HG02973 (cell line): ENCODE results near the gene KYAT1.
A peak's percentile ranks its signal among the peaks of the same experiment; 100 is the strongest.

Experiments
- ATAC-seq: cut with Tn5 transposase; IDR thresholded peaks from one replicate; pipeline ENCODE4 v1.9.1; 2021; ENCODE audit warnings: moderate library complexity; ENCODE audit not compliant: unreplicated experiment

The KYAT1 gene

GRCh38 chr9:128909859-128910258 lies 28.1 kb upstream of the KYAT1 start:
- ATAC-seq, result no peak

GRCh38 chr9:128908372-128908771 lies 26.6 kb upstream of the KYAT1 start:
- no peak for ATAC-seq

GRCh38 chr9:128906741-128907140 lies 25.0 kb upstream of the KYAT1 start:
- ATAC-seq, result no peak

GRCh38 chr9:128905964-128906363 lies 24.2 kb upstream of the KYAT1 start:
- ATAC-seq, result no peak

- ATAC-seq, result no peak
These were observed 22.3 kb upstream of the KYAT1 start for GRCh38 chr9:128903871-128904620.

GRCh38 chr9:128903079-128903461 lies 21.3 kb upstream of the KYAT1 start:
- ATAC-seq, result no peak

- ATAC-seq, result peak; percentile 90
These were observed 20.8 kb upstream of the KYAT1 start for GRCh38 chr9:128902351-128903078.

GRCh38 chr9:128901822-128902221 lies 20.1 kb upstream of the KYAT1 start:
- no peak for ATAC-seq

GRCh38 chr9:128901379-128901778 lies 19.6 kb upstream of the KYAT1 start:
- ATAC-seq, result no peak

GRCh38 chr9:128899566-128900322 lies 18.0 kb upstream of the KYAT1 start:
- ATAC-seq, result no peak

GRCh38 chr9:128898845-128899565 lies 17.3 kb upstream of the KYAT1 start:
- no peak for ATAC-seq

- ATAC-seq, result no peak
These were observed 16.6 kb upstream of the KYAT1 start for GRCh38 chr9:128898382-128898781.

- ATAC-seq, result no peak
These were observed 13.8 kb upstream of the KYAT1 start for GRCh38 chr9:128895556-128895955.

- ATAC-seq, result no peak
These were observed 13.0 kb upstream of the KYAT1 start for GRCh38 chr9:128894764-128895163.

- no peak for ATAC-seq
These were observed 11.6 kb upstream of the KYAT1 start for GRCh38 chr9:128893354-128893753.

- ATAC-seq, result no peak
These were observed 10.6 kb upstream of the KYAT1 start for GRCh38 chr9:128892221-128892921.

- ATAC-seq, result no peak
These were observed 9.8 kb upstream of the KYAT1 start for GRCh38 chr9:128891321-128892220.

GRCh38 chr9:128887914-128888350 lies 6.2 kb upstream of the KYAT1 start:
- no peak for ATAC-seq

GRCh38 chr9:128887049-128887448 lies 5.3 kb upstream of the KYAT1 start:
- ATAC-seq, result no peak
